Body of pancreas (tissue), 4 donors: ENCODE data around the gene CROCC2. TPM values are rescaled to one million over a fixed set of nuclear protein-coding genes. Genes with fewer than 3 reads are reported as not detected.

Source experiments
- ATAC-seq: fragments of 150-250 bp; one replicate; pipeline ENCODE4 v1.9.1; 2016
- DNase-seq, 4 donors: peaks; one replicate each; pipeline ENCODE4 v3.0.0-alpha.2; 2019
- H3K27ac ChIP-seq, 4 donors: fragments of 200-600 bp; sonication (generic); 1 replicate in 3 of 4; 2 replicates in 1 of 4; pipeline versions ENCODE4 v1.5.1 to v1.6.1; 2016 to 2019; ENCODE audit warnings: mild to moderate bottlenecking in 1 of 4, mixed read lengths in 1 of 4, moderate library complexity in 1 of 4
- H3K27me3 ChIP-seq, 2 donors: fragments of 200-600 bp; sonication (generic); one replicate each; pipeline ENCODE4 v1.6.0; 2016; ENCODE audit warnings: mild to moderate bottlenecking in 1 of 2
- H3K36me3 ChIP-seq, 2 donors: fragments of 200-600 bp; sonication (generic); replicated peaks in 1 of 2; 2 replicates each; pipeline ENCODE4 v1.5.1; 2016; ENCODE audit warnings: low read depth in 2 of 2; ENCODE audit not compliant: insufficient read depth in 1 of 2
- H3K4me1 ChIP-seq: fragments of 200-600 bp; sonication (generic); one replicate; pipeline ENCODE4 v1.6.0; 2016
- H3K4me3 ChIP-seq, 2 donors: fragments of 200-600 bp; sonication (generic); 1 replicate in 1 of 2; 2 replicates in 1 of 2; pipeline ENCODE4 v1.5.1; 2016 to 2019
- H3K9me3 ChIP-seq, 3 donors: fragments of 200-600 bp; sonication (generic); 1 replicate in 2 of 3; 2 replicates in 1 of 3; pipeline ENCODE4 v1.5.1; 2016
- POLR2A ChIP-seq, 3 donors: fragments of 450-650 bp; IDR thresholded peaks; one replicate each; pipeline ENCODE4 v1.6.1; 2016; ENCODE audit warnings: antibody characterized with exemption in 3 of 3, mild to moderate bottlenecking in 2 of 3
- WGBS, 2 donors: methylation state at CpG; one replicate each; pipeline ENCODE4 v1.1.5; 2017; 5-methylcytosine and 5-hydroxymethylcytosine counted together
- intact Hi-C: fragments of 100-400 bp; cut with DNase I; formaldehyde crosslinking; loops from one replicate; pipeline ENCODE4 v1.15.1; 2023
- total RNA-seq, 2 donors: library from RNA; depleted of rRNA; stranded (reverse); fragments of >200 nt; gene quantifications; one replicate each; pipeline ENCODE4 v1.1.0, GENCODE V29; 2016
- TF ChIP-seq, protein P1 (sequence below), 7 experiments: fragments of 450-650 bp in 4 of 7; fragments of 200-600 bp in 3 of 7; sonication (generic) in 3 of 7; IDR thresholded peaks; one replicate each; pipeline ENCODE4 v1.5.1; 2016 to 2019; ENCODE audit warnings: antibody characterized with exemption in 7 of 7

The CROCC2 gene
- total RNA-seq, 2 donors from 2014 or later: under 0.01 TPM; not detected in 1

- no peaks in the 10 kb centered on the region for H3K36me3 ChIP-seq
- H3K27me3 ChIP-seq: no peaks in the 10 kb centered on the region
- ATAC-seq: no peak
These were observed 41.7 kb upstream of the CROCC2 start for GRCh38 chr2:240864475-240864874.

DNA sequence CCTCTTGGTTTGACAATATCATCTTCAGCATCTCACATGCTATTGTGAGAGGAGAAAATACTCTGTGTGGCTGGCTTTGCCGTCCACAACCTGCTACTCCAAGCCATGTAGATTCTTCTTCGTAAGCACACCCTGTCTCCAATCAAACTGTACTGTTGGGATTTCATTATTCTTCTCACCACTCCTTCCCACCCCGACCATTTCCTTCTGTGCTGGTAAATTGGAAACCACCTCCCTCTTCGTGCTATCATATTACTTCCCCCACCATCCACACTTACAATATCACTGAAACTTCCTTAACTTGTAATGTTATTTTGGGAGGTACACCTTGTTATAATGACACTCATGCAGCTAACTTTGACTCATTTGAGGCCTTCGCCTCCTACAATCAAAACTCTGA is 40.7 kb upstream of the CROCC2 start:
- H3K27ac ChIP-seq: no peak overlapping the region
- H3K27me3 ChIP-seq: no peaks in the 10 kb centered on the region
- TF ChIP-seq POLR2A (IDR thresholded peaks at IDR 0.05): no peak
- TF ChIP-seq, protein P1, sequence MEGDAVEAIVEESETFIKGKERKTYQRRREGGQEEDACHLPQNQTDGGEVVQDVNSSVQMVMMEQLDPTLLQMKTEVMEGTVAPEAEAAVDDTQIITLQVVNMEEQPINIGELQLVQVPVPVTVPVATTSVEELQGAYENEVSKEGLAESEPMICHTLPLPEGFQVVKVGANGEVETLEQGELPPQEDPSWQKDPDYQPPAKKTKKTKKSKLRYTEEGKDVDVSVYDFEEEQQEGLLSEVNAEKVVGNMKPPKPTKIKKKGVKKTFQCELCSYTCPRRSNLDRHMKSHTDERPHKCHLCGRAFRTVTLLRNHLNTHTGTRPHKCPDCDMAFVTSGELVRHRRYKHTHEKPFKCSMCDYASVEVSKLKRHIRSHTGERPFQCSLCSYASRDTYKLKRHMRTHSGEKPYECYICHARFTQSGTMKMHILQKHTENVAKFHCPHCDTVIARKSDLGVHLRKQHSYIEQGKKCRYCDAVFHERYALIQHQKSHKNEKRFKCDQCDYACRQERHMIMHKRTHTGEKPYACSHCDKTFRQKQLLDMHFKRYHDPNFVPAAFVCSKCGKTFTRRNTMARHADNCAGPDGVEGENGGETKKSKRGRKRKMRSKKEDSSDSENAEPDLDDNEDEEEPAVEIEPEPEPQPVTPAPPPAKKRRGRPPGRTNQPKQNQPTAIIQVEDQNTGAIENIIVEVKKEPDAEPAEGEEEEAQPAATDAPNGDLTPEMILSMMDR (IDR thresholded peaks at IDR 0.05): no peak
- 80 to 86% methylated on average over 5 of the region's 5 CpGs for WGBS, 2 donors
- H3K9me3 ChIP-seq: no peaks in the 10 kb centered on the region
- no peak overlapping the region for H3K4me3 ChIP-seq
- ATAC-seq: no peak
- no peak for DNase-seq
- no peaks in the 10 kb centered on the region for H3K4me1 ChIP-seq
- intact Hi-C loops: no loop called here
- H3K36me3 ChIP-seq: no peaks in the 10 kb centered on the region

More at GRCh38 chr2:240864475-240864874, 41.7 kb upstream of the CROCC2 start:
- intact Hi-C loops: no loop called here
- H3K4me1 ChIP-seq: no peaks in the 10 kb centered on the region
- H3K27ac ChIP-seq: no peak overlapping the region
- no peak overlapping the region for H3K4me3 ChIP-seq
- no peak for DNase-seq
- WGBS, 2 donors: 86 to 88% methylated on average over 3 of the region's 3 CpGs
- TF ChIP-seq POLR2A (IDR thresholded peaks at IDR 0.05): no peak
- TF ChIP-seq, protein P1 (IDR thresholded peaks at IDR 0.05): no peak
- H3K9me3 ChIP-seq: no peaks in the 10 kb centered on the region

GRCh38 chr2:240868286-240869108 is 37.6 kb upstream of the CROCC2 start, which contains the start of gene AGXT:
Gene AGXT (plus strand): TSS chr2:240868824. CDS start chr2:240868866, 42 bp downstream.
- intact Hi-C loops: no loop called here
- Histone ChIP-seq H3K4me1 (no peaks in the 10 kb centered on the region), H3K27ac (no peak within 1 kb of the TSS), H3K36me3 (no peaks in the 10 kb centered on the region), H3K4me3 (no peak within 1 kb of the TSS), H3K27me3 (no peaks in the 10 kb centered on the region), H3K9me3 (no peaks in the 10 kb centered on the region)
- ATAC-seq (no peak), DNase-seq (no peak)
- no peak for TF ChIP-seq POLR2A (IDR thresholded peaks at IDR 0.05)
- TF ChIP-seq, protein P1 (IDR thresholded peaks at IDR 0.05): no peak
- 76 to 78% methylated on average over 19 to 21 of the region's 21 CpGs for WGBS, 2 donors

- Histone ChIP-seq H3K27ac (no peak overlapping the region), H3K4me3 (no peak overlapping the region), H3K36me3 (no peaks in the 10 kb centered on the region), H3K4me1 (no peaks in the 10 kb centered on the region), H3K27me3 (no peaks in the 10 kb centered on the region), H3K9me3 (no peaks in the 10 kb centered on the region)
- DNase-seq (no peak), ATAC-seq (no peak)
- WGBS, 2 donors: 87 to 90% methylated on average over 19 to 21 of the region's 25 CpGs
- no peak for TF ChIP-seq POLR2A (IDR thresholded peaks at IDR 0.05)
- TF ChIP-seq, protein P1 (IDR thresholded peaks at IDR 0.05): no peak
- intact Hi-C loops: no loop called here
These were observed 36.8 kb upstream of the CROCC2 start for GRCh38 chr2:240869109-240869955.
